NCI-H2171 (cell line): ENCODE measurements around the gene APOBEC3B.
"Not testable (repeated sequence)": the region's sequence is repeated elsewhere in the genome, so short reads cannot be mapped to it uniquely, and the experiment has no call there.

Source experiments
- DNase-seq: peaks from one replicate; lab custom pipeline; 2025; lab: John Stamatoyannopoulos, UW

The APOBEC3B gene

GRCh38 chr22:38981992-38982927 lies at the start of gene APOBEC3B:
Gene APOBEC3B, plus strand, starts transcription at chr22:38982347. Its CDS starts 107 bp downstream, at chr22:38982454.
- DNase-seq: no peak

DNA sequence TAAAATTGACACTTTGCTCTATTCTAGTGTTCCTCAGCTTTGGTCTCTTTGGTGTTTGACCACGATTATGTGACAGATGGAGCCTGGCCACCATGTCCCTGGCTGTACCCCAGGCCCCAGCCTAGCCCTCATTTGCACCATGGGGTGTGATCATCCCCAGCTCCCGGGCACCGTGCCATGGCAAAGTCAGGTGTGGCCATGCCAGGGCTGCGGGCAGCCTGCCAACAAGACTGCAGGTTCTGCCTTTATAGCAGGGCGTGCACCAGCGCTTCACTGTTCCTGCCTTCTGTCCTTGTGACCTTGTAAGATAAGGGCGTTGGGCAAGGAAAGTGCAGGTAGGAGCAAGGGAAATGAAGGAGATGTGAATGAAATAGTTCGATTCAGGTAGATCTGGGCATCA lies 47.1 kb upstream of the APOBEC3B start:
- peak; percentile 98 for DNase-seq

- no peak for DNase-seq
These were observed 46.5 kb upstream of the APOBEC3B start for GRCh38 chr22:38935616-38936015.

DNA sequence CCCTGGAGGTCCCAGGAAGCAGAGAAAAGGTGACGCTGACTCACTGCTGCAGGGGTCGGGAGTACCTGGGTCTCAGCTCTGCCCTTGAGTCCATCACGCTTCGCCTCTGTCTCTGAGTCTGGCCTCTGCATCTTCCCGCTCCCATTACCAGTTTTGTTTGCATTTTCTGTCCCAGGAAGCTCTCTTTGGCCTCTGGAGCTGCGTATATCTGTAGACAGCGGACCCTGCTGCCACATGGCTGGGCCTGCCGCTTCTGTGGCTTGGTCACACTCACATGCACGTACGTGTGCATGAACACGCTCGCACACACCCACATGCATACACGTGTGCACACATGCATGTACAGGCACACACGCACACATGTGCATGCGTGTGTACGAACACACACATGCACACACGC lies 45.6 kb upstream of the APOBEC3B start:
- DNase-seq: no peak

GRCh38 chr22:38937036-38937435 lies 45.1 kb upstream of the APOBEC3B start:
- DNase-seq: no peak

GRCh38 chr22:38937541-38937940 lies 44.6 kb upstream of the APOBEC3B start:
- no peak for DNase-seq

DNA sequence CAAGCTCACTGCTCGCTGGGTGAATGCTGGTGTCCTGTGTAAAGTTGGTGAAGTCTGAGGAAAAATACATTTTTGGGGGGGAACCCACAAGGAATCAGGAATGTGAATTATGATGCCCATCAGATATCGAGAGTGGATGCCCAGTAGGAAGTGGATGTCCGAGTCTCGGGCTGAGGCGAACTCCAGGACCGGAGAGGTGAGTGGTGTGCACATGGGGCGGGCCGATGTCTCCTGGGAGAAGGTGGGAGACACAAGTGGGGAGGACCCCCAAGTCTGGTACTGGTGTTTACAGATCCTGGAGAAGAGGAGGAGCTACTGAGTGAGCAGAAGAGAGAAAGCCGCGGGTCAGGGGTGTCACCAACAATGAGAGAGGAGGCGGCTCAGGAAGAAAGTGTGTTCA lies 43.9 kb upstream of the APOBEC3B start:
- DNase-seq: no peak

GRCh38 chr22:38938925-38939324 lies 43.2 kb upstream of the APOBEC3B start:
- no peak for DNase-seq

- DNase-seq: no peak
These were observed 41.2 kb upstream of the APOBEC3B start for GRCh38 chr22:38940811-38941384.

DNA sequence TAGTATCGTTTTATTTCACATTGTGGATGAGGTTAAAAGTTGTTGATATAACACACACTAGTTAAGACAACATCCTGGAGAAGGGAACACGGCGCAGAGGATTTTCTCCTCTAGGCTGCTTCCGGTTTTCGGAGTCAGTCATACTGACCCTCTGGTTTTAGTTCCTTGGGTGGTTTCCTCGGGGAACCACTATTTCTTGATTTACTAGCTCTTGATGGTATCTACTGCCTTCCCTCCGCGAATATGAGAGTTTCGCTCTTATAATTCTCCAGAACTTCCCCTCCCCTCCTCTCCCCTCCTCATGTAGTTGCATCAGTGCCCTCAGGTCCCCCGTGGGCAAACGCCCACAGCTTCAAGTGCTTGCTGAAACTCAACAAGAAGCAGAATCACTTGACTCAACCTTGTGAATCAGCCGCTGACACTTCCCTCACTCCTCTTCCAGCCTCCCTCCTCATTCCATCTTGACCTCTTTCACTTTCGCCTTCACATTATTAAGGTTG lies 40.6 kb upstream of the APOBEC3B start:
- no peak for DNase-seq

GRCh38 chr22:38942702-38943101 lies 39.4 kb upstream of the APOBEC3B start:
- DNase-seq: no peak

GRCh38 chr22:38943201-38943600 lies 38.9 kb upstream of the APOBEC3B start:
- no peak for DNase-seq

GRCh38 chr22:38943882-38944281 lies 38.3 kb upstream of the APOBEC3B start:
- DNase-seq: no peak

DNA sequence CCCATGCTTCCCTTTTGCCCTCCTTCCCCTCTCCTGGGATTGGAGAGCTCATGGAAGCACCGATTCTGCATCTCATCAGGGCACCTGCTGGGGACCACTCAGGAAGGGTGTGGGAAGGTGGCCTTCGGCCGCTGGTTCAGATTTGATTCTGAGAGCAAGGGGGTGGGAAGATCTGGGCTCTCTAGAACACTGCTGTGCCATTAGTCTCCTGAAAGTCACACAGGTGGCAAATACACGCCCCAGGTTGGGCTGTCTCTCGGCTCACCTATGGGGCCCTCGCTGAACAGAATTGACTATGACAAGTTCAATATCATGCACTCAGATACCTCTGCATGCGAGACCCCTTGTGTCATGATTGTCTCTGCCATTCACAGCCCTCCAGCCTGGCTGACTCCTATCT lies 37.5 kb upstream of the APOBEC3B start:
- no peak for DNase-seq

DNA sequence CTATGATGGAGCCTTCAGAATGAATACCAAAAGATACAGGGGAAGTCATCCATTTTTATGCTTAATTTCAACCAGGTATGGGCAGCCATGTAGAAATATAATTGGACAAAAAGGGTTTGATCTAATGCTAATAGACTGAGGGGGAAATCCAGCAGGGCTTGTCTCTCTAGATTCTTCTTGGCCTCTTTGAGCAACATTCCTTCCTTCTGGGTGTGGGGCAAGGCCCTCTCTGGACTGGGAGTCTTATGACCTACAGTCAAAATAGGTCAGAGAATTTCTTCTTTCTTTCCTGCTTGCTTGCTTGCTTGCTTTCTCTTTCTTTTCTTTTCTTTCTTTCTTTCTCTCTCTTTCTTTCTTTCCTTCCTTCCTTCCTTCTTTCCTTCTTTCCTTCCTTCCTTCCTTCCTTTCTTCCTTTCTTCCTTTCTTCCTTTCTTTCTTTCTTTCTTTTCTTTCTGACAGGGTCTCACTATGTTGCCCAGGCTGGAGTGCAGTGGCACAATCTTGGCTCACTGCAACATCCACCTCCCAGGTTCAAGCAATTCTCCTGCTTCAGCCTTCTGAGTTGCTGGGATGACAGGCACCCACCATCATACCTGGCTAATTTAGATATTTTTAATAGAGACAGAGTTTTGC lies 36.3 kb upstream of the APOBEC3B start:
- DNase-seq: not testable (repeated sequence)

GRCh38 chr22:38946771-38947170 lies 35.4 kb upstream of the APOBEC3B start:
- DNase-seq: no peak

DNA sequence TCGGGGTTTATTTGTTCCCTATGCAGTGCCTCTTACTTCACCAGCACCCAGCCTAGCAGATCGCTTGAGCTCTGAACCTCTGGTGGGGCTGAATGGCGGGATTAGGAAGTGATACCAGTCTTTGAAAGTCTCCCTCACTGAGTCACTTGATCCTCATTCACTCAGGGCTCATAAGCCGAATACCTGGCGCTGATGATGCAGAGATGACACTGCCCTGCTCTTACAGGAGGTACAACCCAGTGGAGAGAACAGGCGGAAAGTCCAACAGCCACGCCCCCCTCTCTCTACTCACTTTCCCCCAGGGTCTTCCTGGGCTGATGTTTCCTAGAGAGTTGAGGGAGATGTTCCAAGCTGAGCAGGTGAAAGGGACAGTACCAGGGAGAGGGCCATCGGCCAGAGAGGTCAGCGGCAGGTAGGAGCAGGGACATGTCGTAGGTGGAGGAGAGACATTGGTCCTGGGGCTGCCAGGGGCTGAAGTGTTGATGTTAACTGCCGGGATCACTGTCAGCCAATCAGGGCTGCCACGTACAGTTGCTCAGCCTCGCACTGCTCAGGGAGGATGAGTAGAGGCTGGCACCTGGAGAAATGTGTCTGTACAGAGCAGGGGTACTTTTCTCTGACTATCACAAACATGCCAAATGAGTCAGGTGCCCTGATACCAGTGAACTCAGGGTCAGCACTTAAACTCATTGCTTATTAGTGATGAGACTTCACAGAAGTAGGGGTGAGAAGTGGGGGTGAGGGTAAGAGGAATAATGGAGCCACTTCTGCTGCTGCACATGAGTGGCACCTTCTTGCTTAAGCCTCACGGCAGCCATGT lies 34.6 kb upstream of the APOBEC3B start:
- DNase-seq: no peak

GRCh38 chr22:38948181-38948940 lies 33.8 kb upstream of the APOBEC3B start:
- DNase-seq: no peak

GRCh38 chr22:38949889-38950405 lies 32.2 kb upstream of the APOBEC3B start:
- no peak for DNase-seq

DNA sequence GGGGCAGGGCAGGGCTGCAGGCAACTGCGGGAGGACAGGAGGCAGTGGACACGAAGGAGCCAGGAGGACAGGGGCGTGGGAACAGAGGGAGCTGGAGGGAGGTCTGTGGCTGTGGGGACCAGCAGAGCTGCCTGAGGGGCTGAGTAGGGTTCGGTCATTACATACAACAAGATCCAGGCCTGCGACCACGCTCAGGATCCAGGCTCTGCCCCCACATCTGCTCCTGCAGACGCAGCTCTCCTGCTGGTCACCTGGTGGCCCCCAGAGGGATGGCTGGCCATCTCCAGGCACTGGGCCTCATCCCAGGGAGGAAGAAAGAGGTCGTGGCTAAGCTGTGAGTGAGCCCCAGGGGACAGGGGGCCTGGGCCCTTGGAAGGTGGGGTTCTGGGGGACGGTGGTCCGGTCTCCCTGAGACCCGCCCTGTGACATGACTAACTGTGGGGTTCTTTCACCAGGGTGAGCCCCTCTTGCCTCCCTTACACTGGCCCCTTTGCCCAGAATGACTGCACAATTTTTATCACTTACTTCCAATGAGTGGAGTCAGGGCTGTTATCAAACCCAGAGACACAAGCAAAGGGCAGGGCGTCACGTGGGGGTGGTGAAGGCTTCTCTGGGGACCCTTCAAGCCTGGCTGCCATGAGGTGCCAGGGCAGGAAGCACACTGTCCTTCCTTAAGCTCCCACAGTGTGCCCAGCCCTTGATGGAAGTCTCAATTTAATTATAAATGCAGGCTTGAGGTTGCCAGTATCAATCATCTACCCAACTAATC lies 31.4 kb upstream of the APOBEC3B start:
- no peak for DNase-seq
